Kidney (tissue), 14 donors: ENCODE results near the gene APOL3. TPM values are rescaled to one million over a fixed set of nuclear protein-coding genes. Genes with fewer than 3 reads are reported as not detected.

Experiments used
- DNase-seq, 5 donors: peaks; one replicate each; pipeline ENCODE4 v3.0.0-alpha.2; 2013 to 2020
- FAIRE-seq: peaks from 2 replicates; lab custom pipeline; 2012; peaks lifted over from hg19 to GRCh38; lab: Jason Lieb, UNC
- H3K27ac ChIP-seq, 2 donors: one replicate each; pipeline ENCODE4 v1.7.0; 2013; ENCODE audit warnings: low read depth in 2 of 2, low read length in 2 of 2, inconsistent platforms in 1 of 2
- H3K27me3 ChIP-seq: one replicate; pipeline ENCODE4 v1.7.1; 2013; ENCODE audit warnings: low read length, inconsistent platforms; ENCODE audit not compliant: control insufficient read depth, insufficient read depth
- H3K36me3 ChIP-seq, 3 donors: one replicate each; pipeline versions ENCODE4 v1.7.0 to v1.7.1; 2013; ENCODE audit warnings: low read length in 3 of 3, control low read depth in 1 of 3, inconsistent platforms in 1 of 3; ENCODE audit not compliant: insufficient read depth in 3 of 3, control insufficient read depth in 2 of 3
- H3K4me1 ChIP-seq, 3 donors: one replicate each; pipeline versions ENCODE4 v1.7.0 to v1.7.1; 2013; ENCODE audit warnings: low read length in 3 of 3, inconsistent platforms in 1 of 3, low read depth in 1 of 3; ENCODE audit not compliant: control insufficient read depth in 2 of 3, insufficient read depth in 2 of 3
- H3K4me3 ChIP-seq, 3 donors: one replicate each; pipeline versions ENCODE4 v1.7.0 to v1.8.1; 2013; ENCODE audit warnings: low read length in 3 of 3, control low read depth in 1 of 3, inconsistent platforms in 1 of 3
- H3K9ac ChIP-seq, 3 donors: one replicate each; pipeline versions ENCODE4 v1.7.0 to v1.7.1; 2013; ENCODE audit warnings: low read length in 3 of 3, control low read depth in 1 of 3, inconsistent platforms in 1 of 3
- H3K9me3 ChIP-seq, 3 donors: one replicate each; pipeline versions ENCODE4 v1.7.0 to v1.7.1; 2013; ENCODE audit warnings: low read length in 3 of 3, control low read depth in 1 of 3, inconsistent platforms in 1 of 3; ENCODE audit not compliant: control insufficient read depth in 2 of 3, insufficient read depth in 1 of 3
- intact Hi-C: fragments of 100-400 bp; cut with DNase I; formaldehyde crosslinking; loops from one replicate; pipeline ENCODE4 v1.11.1; 2022
- polyA plus RNA-seq: library from polyadenylated mRNA; stranded (reverse); fragments of 350-450 nt; fragmentation: Illumina TruSeq; extraction: RNeasy Lipid Tissue Mini Kit (QIAGEN cat#74804); gene quantifications from one replicate; pipeline ENCODE4 v1.2.3, GENCODE V29; 2014; ENCODE audit warnings: low read depth, low replicate concordance; ENCODE audit not compliant: insufficient read depth
- total RNA-seq: library from RNA; stranded (reverse); fragmentation: NEBNext Ultra II Directional; extraction: Animal tissue kit (Norgen Biotek cat#: 25700); gene quantifications from one replicate; pipeline ENCODE4 v1.2.1, GENCODE V29; 2021
- TF ChIP-seq, protein P1 (sequence below): IDR thresholded peaks from 3 replicates; pipeline ENCODE4 v1.5.1; 2012; ENCODE audit warnings: mild to moderate bottlenecking, moderate library complexity, borderline replicate concordance; ENCODE audit not compliant: insufficient read depth; ENCODE audit errors: extremely low read depth
- donor health status: control.
- donor health status: control.
- donor health status: control.
- donor health status: control.
- donor health status: control.
- donor health status: DM: yes; HTN: yes; CAD: no.
- donor health status: Normal renal cell carcinoma (clear cell type).

The APOL3 gene
- total and polyA plus RNA-seq, 2 donors from 2014 or later = 25.1 to 43.7 TPM

DNA sequence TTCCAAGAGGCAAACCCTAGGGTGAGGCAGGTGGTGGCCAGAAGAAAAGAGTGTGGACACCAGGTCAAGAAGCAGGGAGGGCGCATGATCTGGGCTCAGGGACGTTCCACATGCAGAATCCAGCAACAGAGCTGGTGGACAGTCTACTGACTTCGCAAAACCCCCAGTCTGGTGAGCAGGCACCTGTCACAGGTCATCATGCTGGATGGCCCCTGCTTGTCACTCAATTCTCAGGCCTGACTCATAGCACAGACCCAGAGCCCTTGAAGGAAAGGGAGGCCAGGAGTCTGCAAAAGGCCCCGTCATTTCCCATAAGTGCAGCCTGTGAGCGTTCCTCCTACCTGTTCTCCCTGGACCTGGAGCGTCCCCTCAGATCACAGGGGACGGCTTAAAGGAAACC lies 22.9 kb upstream of the APOL3 start:
- no peaks in the 10 kb centered on the region for H3K27me3 ChIP-seq
- DNase-seq = no peak
- no peak overlapping the region for H3K27ac ChIP-seq
- TF ChIP-seq, protein P1, sequence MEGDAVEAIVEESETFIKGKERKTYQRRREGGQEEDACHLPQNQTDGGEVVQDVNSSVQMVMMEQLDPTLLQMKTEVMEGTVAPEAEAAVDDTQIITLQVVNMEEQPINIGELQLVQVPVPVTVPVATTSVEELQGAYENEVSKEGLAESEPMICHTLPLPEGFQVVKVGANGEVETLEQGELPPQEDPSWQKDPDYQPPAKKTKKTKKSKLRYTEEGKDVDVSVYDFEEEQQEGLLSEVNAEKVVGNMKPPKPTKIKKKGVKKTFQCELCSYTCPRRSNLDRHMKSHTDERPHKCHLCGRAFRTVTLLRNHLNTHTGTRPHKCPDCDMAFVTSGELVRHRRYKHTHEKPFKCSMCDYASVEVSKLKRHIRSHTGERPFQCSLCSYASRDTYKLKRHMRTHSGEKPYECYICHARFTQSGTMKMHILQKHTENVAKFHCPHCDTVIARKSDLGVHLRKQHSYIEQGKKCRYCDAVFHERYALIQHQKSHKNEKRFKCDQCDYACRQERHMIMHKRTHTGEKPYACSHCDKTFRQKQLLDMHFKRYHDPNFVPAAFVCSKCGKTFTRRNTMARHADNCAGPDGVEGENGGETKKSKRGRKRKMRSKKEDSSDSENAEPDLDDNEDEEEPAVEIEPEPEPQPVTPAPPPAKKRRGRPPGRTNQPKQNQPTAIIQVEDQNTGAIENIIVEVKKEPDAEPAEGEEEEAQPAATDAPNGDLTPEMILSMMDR = no peak
- H3K4me3 ChIP-seq = no peak overlapping the region
- H3K36me3 ChIP-seq = no peaks in the 10 kb centered on the region
- H3K9me3 ChIP-seq = no peaks in the 10 kb centered on the region
- H3K9ac ChIP-seq = no peak overlapping the region
- intact Hi-C loops = no loop called here
- no peaks in the 10 kb centered on the region for H3K4me1 ChIP-seq
- FAIRE-seq = no peak

GRCh38 chr22:36182857-36183256 lies 22.3 kb upstream of the APOL3 start:
- Histone ChIP-seq H3K36me3 (no peaks in the 10 kb centered on the region), H3K9ac (no peak overlapping the region), H3K27ac (no peak overlapping the region), H3K4me1 (no peaks in the 10 kb centered on the region), H3K9me3 (no peaks in the 10 kb centered on the region), H3K27me3 (no peaks in the 10 kb centered on the region), H3K4me3 (no peak overlapping the region)
- FAIRE-seq (no peak), DNase-seq (no peak)
- TF ChIP-seq, protein P1 = no peak
- intact Hi-C loops = no loop called here

- TF ChIP-seq, protein P1 = no peak
- intact Hi-C loops = no loop called here
These were observed 21.5 kb upstream of the APOL3 start for GRCh38 chr22:36182056-36182455.

GRCh38 chr22:36180928-36181327 lies 20.4 kb upstream of the APOL3 start:
- Histone ChIP-seq H3K27ac (no peak overlapping the region), H3K27me3 (no peaks in the 10 kb centered on the region), H3K36me3 (no peaks in the 10 kb centered on the region), H3K9me3 (no peaks in the 10 kb centered on the region), H3K9ac (no peak overlapping the region), H3K4me1 (no peaks in the 10 kb centered on the region), H3K4me3 (no peak overlapping the region)
- FAIRE-seq = no peak
- no peak for DNase-seq
- intact Hi-C loops = no loop called here
- TF ChIP-seq, protein P1 = no peak

More at GRCh38 chr22:36182056-36182455, 21.5 kb upstream of the APOL3 start:
- H3K9me3 ChIP-seq = no peaks in the 10 kb centered on the region
- no peak for FAIRE-seq
- no peaks in the 10 kb centered on the region for H3K4me1 ChIP-seq
- no peak overlapping the region for H3K9ac ChIP-seq
- no peaks in the 10 kb centered on the region for H3K36me3 ChIP-seq
- no peak overlapping the region for H3K27ac ChIP-seq
- no peaks in the 10 kb centered on the region for H3K27me3 ChIP-seq
- DNase-seq = peak in 2 of 5 donors; percentile 46 to 73
- H3K4me3 ChIP-seq = no peak overlapping the region
